ENCODE data around the gene HBS1L.

Gene HBS1L

DNA sequence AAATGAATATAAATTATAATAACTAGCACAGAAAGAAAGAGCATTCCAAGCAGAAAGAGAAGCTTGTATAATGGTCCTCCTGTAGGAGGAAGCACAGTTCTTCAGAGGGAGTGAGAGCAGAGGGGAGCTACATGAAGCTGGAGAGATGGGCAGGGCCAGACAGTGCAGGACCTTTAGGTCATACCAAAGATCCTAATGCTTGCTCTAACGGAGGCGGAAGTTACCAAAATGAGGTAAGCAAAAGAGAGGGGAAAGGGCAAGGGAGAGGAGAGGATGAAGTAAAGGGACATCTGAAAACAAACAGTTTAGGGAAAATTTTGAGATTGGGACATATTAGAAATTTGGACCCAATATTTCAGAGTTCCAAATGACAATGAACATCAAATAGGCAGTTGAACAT is 50.2 kb downstream of the HBS1L start:
- in situ Hi-C loops (cut with HindIII; ENCODE audit: low sequenced_read_pairs) = loop anchor here (5.0 kb wide), 1 partner anchor 87 kb away; no protein-coding TSS in a partner anchor

DNA sequence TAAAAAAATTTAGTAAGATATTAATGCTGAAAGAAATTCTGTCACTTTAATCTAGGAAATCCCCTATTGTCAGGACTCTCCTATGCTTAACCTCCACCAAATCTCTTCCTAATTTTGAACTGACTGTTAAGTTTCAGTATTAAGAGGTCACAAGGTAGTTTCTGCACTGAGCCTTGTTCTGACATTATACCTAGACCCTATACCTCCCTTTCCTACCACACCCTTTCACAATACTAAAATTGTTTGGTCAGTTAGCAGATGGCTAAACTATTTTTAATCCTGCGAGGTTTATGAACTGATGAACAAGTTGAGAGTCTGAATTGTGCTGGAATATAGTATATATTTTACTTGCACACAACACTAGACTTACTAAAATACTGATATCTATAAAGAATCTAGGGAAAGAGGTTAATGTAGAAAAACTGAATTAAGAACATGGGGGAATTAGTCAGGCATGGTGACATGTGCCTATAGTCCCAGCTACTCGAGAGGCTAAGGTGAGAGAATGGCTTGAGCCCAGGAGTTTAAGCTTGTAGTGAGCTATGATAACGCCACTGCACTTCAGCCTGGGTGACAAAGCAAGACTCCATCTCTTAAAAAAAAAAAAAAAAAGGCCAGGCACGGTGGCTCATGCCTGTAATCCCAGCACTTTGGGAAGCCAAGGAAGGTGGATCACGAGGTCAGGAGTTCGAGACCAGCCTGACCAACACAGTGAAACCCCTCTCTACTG is 51.5 kb downstream of the HBS1L start:
- in situ Hi-C loops (cut with HindIII; ENCODE audit: low sequenced_read_pairs) = loop anchor here (5.0 kb wide), 1 partner anchor 86 kb away; no protein-coding TSS in a partner anchor

DNA sequence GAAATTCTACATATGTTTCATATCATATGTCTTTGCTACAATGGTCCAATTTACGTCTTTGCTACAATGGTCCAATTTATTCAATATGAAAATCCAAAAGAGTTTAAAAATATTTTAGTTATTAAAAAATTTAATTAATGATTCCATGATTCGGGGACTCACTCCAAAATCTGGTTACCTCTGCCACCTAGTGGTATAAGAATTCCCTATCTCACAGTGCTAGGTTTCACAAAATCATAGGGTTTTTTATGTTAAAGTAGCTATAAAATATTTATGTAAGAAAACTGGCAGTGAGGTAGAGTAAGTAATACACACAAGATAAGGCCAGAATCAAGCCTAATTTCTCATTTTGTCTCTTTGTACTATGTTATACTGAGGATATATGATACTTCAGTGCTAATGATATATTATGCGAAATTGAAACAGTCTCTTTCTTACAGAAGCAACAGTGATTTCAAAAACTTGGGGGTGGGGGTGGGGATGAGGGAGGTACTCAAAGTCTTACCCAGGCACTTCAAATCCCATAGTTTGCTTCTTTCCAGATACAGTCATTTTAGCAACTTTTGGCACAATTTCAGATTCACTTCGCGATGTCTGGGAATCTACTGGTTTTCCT is 52.3 kb downstream of the HBS1L start:
- in situ Hi-C loops (cut with HindIII; ENCODE audit: low sequenced_read_pairs) = loop anchor here (5.0 kb wide), 1 partner anchor 85 kb away; no protein-coding TSS in a partner anchor

DNA sequence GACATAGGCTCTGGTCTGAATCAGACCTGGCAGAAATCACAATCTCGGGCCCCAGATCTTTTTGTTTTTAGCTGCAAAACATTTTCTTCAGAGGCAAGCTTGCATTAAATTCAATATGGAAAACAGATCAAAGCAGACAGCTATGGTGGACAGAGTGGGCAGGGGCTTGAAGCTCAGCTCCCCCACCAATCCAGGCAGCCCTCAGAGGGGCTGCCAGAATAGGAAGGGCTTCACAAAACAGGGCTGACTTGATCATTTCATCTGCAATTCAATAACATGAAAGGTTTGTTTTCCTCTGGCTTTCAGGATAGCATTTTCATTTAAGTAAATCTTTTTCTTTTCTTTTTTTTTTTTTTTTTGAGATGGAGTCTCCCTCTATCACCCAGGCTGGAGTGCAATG is 55.5 kb downstream of the HBS1L start:
- in situ Hi-C loops (cut with HindIII; ENCODE audit: low sequenced_read_pairs) = no loop called here

DNA sequence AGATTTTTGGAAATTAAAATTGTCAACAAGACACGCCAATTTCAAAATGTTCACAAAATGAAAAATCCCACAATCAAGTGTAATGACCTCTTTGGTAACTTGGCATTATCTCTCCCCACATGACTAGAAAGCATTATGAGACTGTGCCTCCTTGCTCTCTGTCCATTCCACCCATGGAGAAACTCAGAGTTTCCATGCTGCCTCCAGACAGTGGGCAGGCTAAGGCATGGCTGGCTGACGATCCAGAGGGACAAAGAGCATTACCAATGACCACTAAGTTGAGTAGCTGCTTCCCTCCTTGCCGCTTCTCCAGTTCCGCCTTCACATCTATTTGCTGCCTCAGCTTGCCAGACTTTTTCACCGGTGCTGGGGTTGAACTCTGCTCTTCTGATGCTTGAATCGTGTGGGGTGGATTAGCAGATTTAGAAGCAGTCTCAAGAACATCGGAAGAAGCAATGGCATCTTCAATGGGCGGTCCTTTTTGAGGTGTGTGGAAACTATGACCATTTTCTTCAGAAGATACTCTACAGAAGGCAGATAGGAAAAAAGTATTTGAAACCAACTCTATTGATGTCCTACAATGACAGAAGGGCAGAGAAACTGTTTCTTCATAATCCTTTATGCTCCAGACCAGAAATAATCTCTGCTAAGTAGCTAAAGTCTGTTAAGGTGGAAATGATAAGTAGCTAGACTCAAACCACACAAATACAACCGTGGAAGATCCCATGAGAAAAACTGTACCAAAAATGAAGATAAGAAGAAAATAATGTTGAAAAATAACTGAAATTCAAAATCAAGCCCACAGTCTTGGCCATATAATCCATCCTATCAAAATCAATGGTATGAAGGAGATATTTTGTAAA is 57.3 kb downstream of the HBS1L start:
- in situ Hi-C loops (cut with HindIII; ENCODE audit: low sequenced_read_pairs) = no loop called here

DNA sequence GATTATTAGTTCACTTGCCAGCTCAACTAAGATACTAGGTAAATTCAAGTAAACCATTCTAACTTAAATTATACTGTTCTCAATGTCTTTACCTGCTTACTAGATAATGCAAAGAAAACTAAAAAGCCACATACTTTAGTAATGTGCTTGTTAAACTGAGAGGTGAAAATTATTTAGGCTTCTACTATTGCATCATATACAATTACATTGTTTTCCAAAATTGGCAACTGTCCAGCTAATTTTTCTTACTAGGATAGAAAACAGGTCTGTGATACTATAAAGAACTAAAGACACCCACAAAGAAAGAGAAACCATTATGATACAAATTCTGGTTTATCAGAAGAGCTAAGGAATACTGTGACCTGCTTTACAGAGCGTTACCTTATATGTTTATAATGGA is 59.1 kb downstream of the HBS1L start:
- in situ Hi-C loops (cut with HindIII; ENCODE audit: low sequenced_read_pairs) = no loop called here

DNA sequence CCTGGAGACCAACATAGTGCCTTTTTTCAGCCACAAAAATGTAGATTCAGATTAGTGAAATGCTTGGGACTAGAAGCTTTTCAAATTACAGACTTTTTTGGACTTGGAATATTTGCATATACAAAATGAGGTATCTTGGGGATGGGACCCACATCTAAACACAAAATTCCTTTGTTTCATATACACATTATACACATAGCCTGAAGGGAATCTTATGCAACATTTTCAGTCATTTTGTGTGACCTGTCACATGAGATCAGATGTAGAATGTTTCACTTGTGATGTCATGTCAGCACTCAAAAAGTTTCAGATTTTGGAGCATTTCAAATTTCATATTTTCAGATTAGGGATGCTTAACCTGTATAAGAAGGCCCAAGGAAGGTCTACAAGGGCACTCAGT is 60.2 kb downstream of the HBS1L start:
- in situ Hi-C loops (cut with HindIII; ENCODE audit: low sequenced_read_pairs) = no loop called here

DNA sequence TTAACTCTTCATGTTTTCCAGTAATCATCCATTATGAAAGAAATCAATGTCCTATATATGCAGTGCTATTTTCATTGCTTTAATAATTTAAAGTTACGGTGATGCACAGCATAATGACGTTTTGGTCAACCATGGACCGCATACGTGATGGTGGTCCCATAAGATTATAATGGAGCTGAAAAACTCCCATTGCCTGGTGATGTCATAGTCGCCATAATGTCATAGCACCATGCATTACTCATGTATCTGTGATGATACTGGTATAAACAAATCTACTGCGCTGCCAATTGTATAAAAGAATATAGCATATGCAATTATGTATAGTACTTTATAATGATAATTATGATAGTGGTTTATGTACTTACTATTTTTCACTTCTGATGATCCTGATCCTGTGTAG is 62.5 kb downstream of the HBS1L start:
- in situ Hi-C loops (cut with HindIII; ENCODE audit: low sequenced_read_pairs) = no loop called here

DNA sequence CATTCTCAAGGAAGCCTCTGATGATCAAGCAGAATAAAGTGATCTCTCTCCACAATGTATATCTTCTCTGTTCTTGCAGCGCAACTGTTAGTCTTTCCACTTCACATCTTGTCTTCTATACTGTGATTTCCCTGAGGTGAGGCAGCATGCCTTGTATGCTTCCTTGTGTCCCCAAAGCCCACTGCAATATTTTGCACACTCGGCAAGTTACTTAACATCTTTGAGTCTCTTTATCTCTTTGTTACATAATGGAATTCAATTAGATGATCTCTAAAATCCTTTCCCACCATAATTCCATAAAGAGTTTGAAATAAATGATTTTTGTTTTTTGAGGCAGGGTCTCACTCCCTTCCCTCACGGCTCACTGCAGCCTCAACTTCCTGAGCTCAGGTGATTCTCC is 64.4 kb downstream of the HBS1L start:
- in situ Hi-C loops (cut with HindIII; ENCODE audit: low sequenced_read_pairs) = no loop called here

DNA sequence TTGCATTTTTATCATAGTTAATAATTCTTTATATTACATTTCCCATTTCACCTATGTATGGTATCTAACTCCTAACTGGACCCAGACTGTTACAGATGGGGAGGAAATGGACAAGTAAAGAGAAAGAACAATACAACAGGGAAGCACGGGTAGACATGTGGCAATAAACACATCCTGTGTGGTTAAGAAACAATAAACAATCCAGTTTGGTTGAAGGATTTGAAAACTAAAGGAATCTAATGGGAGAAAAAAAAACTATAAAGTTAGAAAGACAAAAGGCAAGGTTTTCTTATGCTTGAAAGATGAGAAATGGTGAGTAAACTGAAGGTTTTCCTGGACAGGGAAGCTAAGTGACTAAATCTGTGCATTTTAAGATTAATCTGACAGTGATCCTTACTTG is 69.8 kb downstream of the HBS1L start:
- in situ Hi-C loops (cut with HindIII; ENCODE audit: low sequenced_read_pairs) = no loop called here

DNA sequence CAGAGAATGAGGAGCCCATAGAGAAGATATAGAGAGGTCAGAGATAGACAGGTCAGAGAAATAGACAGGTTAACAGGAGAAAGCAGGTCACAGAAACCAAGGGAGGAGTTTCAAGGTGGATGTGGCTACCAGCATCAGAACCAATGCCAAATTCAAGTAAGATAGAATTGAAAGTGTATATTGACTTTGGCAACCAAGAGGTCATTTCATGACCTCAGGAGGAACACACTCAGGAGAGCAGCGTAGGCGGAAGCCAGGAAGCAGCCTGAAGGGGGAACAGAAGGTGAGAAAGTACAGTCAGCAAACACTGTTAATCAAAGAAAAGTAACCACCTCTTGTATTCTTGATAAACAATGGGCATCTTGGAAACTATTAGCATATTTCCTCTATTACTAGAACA is 70.8 kb downstream of the HBS1L start:
- in situ Hi-C loops (cut with HindIII; ENCODE audit: low sequenced_read_pairs) = no loop called here

DNA sequence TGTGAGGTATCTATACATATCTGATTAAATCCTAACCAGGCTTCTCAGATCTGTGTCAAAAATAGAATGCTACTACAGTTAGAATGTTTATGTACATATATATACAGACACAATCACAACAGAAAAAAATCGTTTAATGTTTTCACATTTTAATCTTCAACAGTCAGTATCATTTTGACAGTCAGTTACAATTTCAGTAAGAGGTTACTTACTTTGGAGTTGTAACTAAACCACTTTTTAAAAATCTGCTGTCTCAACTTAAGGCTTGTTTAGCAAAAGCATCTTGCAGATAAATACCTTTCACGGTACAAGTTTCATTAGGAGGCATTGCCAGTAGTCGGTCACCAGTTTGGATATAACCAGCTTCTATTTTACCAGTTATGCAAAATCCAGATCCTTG is 72.5 kb downstream of the HBS1L start:
- in situ Hi-C loops (cut with HindIII; ENCODE audit: low sequenced_read_pairs) = no loop called here

DNA sequence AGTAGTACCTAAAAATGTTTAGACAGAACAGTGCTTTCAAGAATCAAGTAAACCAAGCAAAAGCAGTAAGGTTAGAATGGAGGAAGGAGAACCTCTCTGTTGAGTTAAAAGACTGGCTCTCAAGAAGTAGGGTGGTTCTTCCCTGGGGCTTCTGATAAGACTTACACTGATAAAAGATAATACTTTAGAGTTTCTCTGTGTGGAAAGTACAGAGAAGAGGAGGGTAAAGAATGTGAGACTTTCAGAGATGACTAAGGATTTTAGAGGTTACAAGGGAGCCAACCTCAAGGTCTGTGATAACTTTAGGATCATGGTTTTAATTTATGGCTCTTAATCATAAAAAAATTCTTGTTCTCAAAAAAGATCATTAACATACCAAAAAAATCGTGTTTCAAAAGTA is 73.8 kb downstream of the HBS1L start:
- in situ Hi-C loops (cut with HindIII; ENCODE audit: low sequenced_read_pairs) = no loop called here

DNA sequence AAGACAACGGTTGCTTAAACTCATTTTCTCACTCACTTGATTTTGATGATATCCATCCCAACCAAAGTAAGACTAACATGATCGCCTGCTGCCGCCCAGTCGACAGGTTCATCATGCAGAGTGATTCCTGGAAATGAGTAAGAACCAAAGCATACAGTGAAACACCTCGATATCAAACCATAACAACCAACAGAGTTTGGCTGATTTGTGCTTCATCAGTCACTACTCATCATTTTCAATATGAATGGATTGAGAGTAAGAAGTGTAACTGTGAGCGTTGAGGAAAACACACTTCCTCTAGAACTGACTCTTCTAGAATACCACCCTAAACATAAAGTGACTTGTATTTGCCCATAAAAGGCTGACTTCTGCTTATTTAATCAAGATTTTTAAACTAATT is 75.5 kb downstream of the HBS1L start:
- in situ Hi-C loops (cut with HindIII; ENCODE audit: low sequenced_read_pairs) = no loop called here

DNA sequence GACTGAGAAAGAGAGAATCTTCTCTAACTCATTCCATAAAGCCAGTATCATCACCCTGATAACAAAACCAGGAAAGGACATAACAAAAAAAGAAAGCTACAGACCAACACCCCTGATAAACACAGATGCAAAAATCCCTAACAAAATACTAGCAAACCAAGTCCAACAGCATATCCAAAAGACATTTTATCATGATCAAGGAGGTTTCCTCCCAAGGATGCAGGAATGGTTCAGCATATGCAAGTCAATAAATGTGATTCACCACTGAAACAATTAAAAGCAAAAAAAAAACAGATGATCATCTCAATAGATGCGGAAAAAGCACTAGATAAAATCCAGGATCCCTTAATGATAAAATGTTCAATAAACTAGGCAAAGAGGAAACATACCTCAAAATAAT is 80.3 kb downstream of the HBS1L start:
- in situ Hi-C loops (cut with HindIII; ENCODE audit: low sequenced_read_pairs) = no loop called here

DNA sequence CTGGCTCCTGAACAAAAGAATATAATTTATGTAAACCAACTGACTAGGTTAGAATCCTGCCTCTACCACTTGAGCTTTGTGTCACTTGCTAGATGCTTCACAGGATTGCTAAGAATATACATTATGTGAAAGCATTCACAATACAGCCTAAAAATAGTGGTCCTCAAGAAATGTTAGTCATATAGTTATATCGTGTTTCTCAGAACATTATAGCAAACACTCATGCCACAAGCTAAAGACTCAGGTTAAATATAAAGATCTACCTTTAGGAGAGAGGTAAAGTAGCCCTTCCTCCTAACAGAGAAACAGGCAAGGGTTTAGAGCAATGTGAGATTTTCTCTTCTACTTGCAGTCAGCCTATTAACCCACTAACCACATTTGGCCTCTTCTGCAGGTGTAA is 86.9 kb downstream of the HBS1L start:
- in situ Hi-C loops (cut with HindIII; ENCODE audit: low sequenced_read_pairs) = no loop called here

DNA sequence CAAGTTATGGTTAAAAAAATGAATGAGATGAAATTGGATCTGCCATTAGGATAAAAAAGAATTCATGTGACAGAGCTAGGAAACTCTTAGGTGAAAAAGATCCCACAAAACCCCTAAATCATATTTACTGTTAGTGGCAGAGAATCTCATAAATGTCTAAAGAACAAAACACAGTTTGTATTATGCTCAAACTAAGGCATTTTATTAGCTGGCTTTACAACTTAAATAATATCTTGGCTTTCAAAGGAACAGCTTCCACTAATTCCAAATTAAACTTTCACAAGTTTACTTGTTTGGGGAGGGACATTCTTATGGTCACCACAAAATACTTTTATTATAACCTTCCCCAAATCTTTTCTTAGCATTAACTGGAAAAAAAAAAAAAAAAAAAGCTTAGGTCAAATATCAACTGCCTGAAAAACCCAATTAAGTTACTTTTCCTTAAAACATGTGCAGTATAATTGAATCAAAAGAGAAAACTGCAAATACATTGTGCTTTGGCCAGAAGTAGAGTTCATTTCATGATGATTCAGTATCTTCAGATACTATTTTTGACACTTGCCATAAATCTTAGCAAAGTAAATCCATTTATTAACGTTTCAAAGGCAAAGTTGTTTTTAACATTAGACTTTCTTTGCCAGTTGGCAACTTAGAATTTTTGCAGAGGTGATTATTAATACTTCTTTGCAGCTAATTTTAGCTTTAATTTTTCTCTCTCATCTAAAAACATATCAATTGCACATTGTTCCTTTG is 90.0 kb downstream of the HBS1L start:
- in situ Hi-C loops (cut with HindIII; ENCODE audit: low sequenced_read_pairs) = no loop called here

DNA sequence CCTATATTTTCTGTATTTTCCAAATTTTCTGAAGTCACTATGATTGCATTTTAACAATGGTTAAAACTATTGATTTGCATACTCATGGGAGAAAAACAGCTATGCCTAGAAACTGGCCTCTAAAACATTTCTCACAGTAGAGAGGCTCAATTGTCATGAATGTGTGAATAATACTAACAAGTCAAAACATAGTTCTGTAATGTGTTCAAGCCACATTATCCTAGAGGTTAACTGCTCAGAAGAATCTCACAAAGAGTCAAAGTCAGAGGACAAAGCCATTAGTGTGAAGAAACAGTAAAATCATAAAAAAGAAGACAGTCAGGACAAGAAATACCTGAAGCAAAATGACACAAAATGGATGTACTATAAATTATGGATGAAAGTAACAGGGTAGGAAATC is 92.2 kb downstream of the HBS1L start:
- in situ Hi-C loops (cut with HindIII; ENCODE audit: low sequenced_read_pairs) = no loop called here

DNA sequence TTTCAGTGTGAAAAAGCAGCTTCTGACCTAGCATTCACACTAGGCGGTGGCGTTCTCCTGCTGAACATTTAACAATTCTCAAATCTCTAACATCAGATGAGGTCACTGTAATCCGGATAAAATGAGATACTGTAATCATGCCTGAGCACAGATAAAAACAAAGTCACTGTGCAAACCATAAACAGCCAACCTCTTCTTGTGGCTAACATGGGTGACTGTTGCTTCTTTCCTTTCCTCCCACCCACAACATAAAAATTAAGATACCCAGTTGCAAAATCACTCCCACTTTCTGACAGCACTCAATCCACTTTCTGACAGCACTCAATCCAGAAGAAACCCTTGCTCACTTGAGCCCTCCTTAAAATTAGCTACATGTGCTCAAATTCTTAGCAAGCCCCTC is 93.3 kb downstream of the HBS1L start:
- in situ Hi-C loops (cut with HindIII; ENCODE audit: low sequenced_read_pairs) = no loop called here

DNA sequence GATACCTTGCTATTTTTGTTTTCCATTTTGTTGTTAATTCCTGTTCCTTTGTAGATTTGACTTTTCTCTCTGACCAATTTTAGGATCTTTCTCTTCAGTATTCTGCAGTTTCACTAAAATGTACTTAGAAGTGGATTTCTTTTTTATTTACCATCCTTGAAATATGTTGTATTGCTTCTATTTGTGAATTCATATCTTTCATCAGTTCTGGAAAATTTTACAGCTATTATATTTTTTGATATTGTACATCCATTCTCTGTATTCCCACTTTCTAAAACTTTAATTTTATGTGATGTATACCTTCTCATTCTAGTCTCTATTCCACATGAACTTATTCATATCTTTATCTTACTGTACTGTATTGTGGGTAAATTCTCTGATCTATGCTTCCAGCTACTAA is 95.0 kb downstream of the HBS1L start:
- in situ Hi-C loops (cut with HindIII; ENCODE audit: low sequenced_read_pairs) = no loop called here

DNA sequence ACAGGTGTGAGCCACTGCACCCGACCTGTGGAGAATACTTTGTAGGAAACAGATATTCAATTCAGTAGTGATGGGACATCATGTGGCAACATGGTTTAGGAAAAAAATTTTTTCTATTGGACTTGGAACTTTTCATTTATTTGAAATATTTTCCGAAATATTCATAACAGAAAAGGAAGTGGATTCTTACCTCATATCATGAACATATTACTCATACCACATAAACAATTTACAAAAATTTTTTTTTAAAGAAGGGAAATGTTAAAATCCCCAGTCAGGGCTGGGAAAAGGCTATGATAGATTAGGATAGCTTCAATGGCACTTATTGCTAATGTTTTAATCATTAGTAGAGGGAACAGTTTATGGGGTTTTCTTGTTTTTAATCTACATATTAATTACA is 97.9 kb downstream of the HBS1L start:
- in situ Hi-C loops (cut with HindIII; ENCODE audit: low sequenced_read_pairs) = no loop called here
